Epithelial cell of esophagus (primary cell): ENCODE measurements around the gene RXRA.

Experiments used
- DNase-seq: peaks from one replicate; pipeline ENCODE4 v3.0.0; 2010; ENCODE audit warnings: low read depth
- H3K4me3 ChIP-seq: 2 replicates; pipeline ENCODE4 v1.5.1; 2011; ENCODE audit warnings: mild to moderate bottlenecking, low read length, control low read depth
- CTCF ChIP-seq: IDR thresholded peaks from 2 replicates; pipeline ENCODE4 v1.5.1; 2011; ENCODE audit warnings: low read depth, mild to moderate bottlenecking, low read length, control low read depth, inconsistent platforms; ENCODE audit not compliant: insufficient read depth; ENCODE audit errors: missing control alignments

RXRA gene

DNA sequence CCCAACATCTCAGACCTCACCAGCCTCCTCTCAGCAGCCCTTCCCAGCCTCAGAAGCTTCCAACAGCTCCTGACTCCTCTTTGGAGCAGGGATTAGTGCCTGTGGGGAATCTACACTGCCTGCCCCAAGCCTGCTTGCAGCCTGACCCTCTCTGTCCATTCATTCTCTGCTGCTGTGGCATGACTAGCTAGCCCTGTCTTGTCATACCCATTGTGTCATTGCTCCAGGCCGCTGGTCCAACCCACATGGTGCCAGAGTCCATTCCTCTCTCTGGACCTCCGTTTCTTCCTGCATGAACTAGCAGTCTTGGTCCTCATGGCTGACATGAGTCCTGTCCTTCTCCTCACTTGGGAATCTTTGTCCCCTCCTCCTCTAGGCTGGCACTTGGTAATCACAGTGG is 12.8 kb upstream of the RXRA start:
- H3K4me3 ChIP-seq, result no peak overlapping the region
- no peak for DNase-seq
- no peak for TF ChIP-seq CTCF

DNA sequence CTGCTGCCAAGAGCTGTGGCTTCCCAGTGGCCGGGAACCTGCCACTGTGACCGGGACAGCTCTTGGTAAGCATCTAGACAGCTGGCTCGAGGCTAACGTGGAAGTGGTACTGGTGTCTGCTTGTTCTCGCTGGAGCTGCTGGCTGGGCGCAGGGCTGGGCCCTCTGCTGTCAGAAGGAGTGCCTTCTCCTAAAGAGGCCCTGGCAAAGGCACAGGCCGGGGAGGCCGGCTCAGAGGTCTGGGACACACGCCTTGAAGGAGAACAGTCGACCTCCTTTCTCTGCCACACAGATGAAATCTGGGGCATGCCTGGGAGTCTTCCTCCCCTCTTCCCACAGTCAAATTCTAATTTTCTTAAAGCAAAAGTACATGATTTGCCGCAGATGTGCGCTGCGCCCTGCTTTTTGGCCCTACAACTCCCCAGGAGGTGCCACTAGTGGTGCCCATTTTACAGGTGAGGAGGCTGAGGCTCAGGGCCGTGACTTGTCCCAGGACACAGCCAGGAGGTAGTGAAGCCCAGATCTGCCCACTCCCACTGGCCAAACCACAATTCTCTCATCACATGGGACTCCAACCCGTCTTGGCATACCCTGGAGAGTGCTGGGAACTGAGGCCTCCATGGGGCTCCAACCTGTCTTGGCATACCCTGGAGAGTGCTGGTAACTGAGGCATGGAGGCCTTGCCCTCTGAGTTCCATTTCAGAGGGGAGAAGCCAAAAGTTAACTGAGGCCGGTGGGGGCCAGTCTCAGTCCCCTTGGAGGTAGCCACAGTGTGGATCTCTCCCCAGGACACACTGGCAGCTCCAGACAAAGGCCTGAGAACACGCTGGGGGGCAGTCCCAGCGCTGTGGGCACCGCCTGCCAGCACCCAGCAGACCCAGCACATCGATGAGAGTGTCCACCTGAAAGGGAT is 12.0 kb upstream of the RXRA start:
- TF ChIP-seq CTCF, result no peak
- no peak for DNase-seq
- no peak overlapping the region for H3K4me3 ChIP-seq

GRCh38 chr9:134314950-134315715 is 11.1 kb upstream of the RXRA start:
- TF ChIP-seq CTCF, result no peak
- H3K4me3 ChIP-seq, result no peak overlapping the region
- DNase-seq, result no peak

GRCh38 chr9:134315716-134316448 is 10.4 kb upstream of the RXRA start:
- no peak for TF ChIP-seq CTCF
- no peak overlapping the region for H3K4me3 ChIP-seq
- no peak for DNase-seq

DNA sequence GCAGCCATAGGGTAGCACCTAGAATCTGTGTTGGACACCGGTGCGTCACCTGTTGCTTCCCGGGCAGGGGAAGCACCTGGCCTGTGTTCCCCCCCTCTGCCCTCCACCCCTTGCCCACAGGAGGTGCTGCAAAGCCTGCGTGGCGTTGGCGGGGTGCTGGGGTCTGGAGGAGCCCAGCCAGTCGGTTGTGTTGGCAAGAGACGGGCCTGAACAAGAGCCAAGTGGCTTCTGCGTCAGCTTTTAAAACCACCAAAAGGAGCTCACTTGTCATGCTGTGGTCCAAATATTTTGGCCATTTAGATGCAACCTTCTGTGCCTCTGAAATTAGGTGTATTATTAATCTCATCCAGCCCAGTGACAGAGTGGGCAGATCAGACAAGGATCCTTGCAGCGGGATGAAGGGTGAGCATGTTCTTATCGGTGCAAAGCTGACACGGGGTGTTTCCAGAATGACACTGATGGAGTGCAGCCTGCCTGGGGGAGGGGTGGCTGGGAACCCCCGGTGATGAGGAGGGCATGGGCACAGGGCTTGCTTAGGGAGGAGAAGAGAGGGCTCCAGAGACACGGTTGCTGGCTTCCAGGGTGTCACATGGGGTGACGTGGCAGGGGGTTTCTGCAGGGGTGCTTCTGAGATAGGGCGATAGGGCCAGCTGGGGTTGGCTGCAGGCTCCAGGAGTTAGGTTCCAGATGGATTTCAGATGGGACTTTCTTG is 9.7 kb upstream of the RXRA start:
- no peak for DNase-seq
- no peak for TF ChIP-seq CTCF
- no peak overlapping the region for H3K4me3 ChIP-seq

- TF ChIP-seq CTCF, result no peak
- DNase-seq, result no peak
Observed at GRCh38 chr9:134317400-134317789, 8.9 kb upstream of the RXRA start.

More at GRCh38 chr9:134317400-134317789, 8.9 kb upstream of the RXRA start:
- no peak overlapping the region for H3K4me3 ChIP-seq
